HepG2 (cell line): ENCODE results near the gene MESD. TPM values are rescaled to one million over a fixed set of nuclear protein-coding genes. Genes with fewer than 3 reads are reported as not detected.

Experiments
- ATAC-seq: fragments of 200-7000 bp; cut with Tn5 transposase; 3 replicates; pipeline ENCODE4 v1.9.1; 2020; ENCODE audit warnings: mild to moderate bottlenecking, moderate library complexity
- BruUV-seq: library from RNA; stranded (reverse); fragments of 400-500 nt; replicated peaks from 2 replicates; lab custom pipeline; 2021; lab: Mats Ljungman, UMichigan
- CTCF ChIA-PET: fragments of 300-600 bp; formaldehyde crosslinking; extraction: SDS; loops from one replicate; lab custom pipeline; 2021; ENCODE audit warnings: low total read pairs, inconsistent platforms, low intra/inter-chr PET ratio; lab: Yijun Ruan, JAX
- POLR2A ChIA-PET: fragments of 350-600 bp; sonication (Branson Sonifier 250); formaldehyde crosslinking; loops from one replicate; lab custom pipeline; 2020; ENCODE audit warnings: antibody characterized with exemption, inconsistent platforms; lab: Yijun Ruan, JAX
- DNase-seq: peaks from one replicate; pipeline ENCODE4 v3.0.0-alpha.2; 2015; ENCODE audit warnings: low spot score
- FAIRE-seq: peaks from 3 replicates; lab custom pipeline; 2011; peaks lifted over from hg19 to GRCh38; lab: Jason Lieb, UNC
- H2AFZ ChIP-seq: one replicate; pipeline ENCODE4 v1.6.1; 2011; ENCODE audit warnings: low read length, inconsistent platforms
- H3K27ac ChIP-seq: fragments of 300-600 bp; 3 replicates; pipeline ENCODE4 v1.8.0; 2011; ENCODE audit warnings: mixed run types, mild to moderate bottlenecking, mixed read lengths, low read length, inconsistent platforms; ENCODE audit not compliant: insufficient read depth; ENCODE audit errors: extremely low read length
- H3K27me3 ChIP-seq, 2 experiments: fragments of 200-600 bp in 1 of 2; 2 replicates in 1 of 2; 3 replicates in 1 of 2; pipeline versions ENCODE4 v1.6.0 to v1.8.0; 2011; ENCODE audit warnings: low read length in 2 of 2, mild to moderate bottlenecking in 2 of 2, moderate library complexity in 2 of 2, inconsistent platforms in 1 of 2; ENCODE audit not compliant: insufficient read depth in 2 of 2, control insufficient read depth in 1 of 2
- H3K36me3 ChIP-seq, 2 experiments: fragments of 200-600 bp in 1 of 2; replicated peaks in 1 of 2; 2 replicates in 1 of 2; 3 replicates in 1 of 2; pipeline versions ENCODE4 v1.5.1 to v1.8.0; 2011; ENCODE audit warnings: low read length in 2 of 2, inconsistent platforms in 1 of 2; ENCODE audit not compliant: insufficient read depth in 2 of 2, control insufficient read depth in 1 of 2
- H3K4me1 ChIP-seq: 2 replicates; pipeline ENCODE4 v1.5.1; 2012; ENCODE audit warnings: low read length, inconsistent platforms; ENCODE audit not compliant: insufficient read depth
- H3K4me2 ChIP-seq: 2 replicates; pipeline ENCODE4 v1.6.0; 2011; ENCODE audit warnings: low read depth, low read length, inconsistent platforms
- H3K4me3 ChIP-seq, 3 experiments: fragments of 200-600 bp in 1 of 3; sonication (generic), shearing (Covaris generic) in 1 of 3; replicated peaks in 1 of 3; 2 replicates each; pipeline ENCODE4 v1.5.1; 2011 to 2016; ENCODE audit warnings: low read length in 3 of 3, inconsistent platforms in 2 of 3, low read depth in 2 of 3, mild to moderate bottlenecking in 2 of 3, control low read depth in 1 of 3, mixed read lengths in 1 of 3; ENCODE audit not compliant: insufficient read depth in 1 of 3
- H3K79me2 ChIP-seq: one replicate; pipeline ENCODE4 v1.6.1; 2011; ENCODE audit warnings: low read length, inconsistent platforms; ENCODE audit not compliant: insufficient read depth
- H3K9ac ChIP-seq: 2 replicates; pipeline ENCODE4 v1.6.0; 2011; ENCODE audit warnings: mild to moderate bottlenecking, low read depth, low read length, inconsistent platforms; ENCODE audit not compliant: insufficient read depth
- H3K9me3 ChIP-seq: 2 replicates; pipeline ENCODE4 v1.5.1; 2012; ENCODE audit warnings: mild to moderate bottlenecking, low read length
- H4K20me1 ChIP-seq: 2 replicates; pipeline ENCODE4 v1.6.0; 2011; ENCODE audit warnings: inconsistent platforms, mild to moderate bottlenecking, low read length, moderate library complexity; ENCODE audit not compliant: insufficient read depth
- CEBPB ChIP-seq: IDR thresholded peaks from 2 replicates; pipeline ENCODE4 v1.6.1; 2011; ENCODE audit warnings: low read depth, low read length, improper control_type of control experiment, borderline replicate concordance
- HNRNPLL ChIP-seq: fragments of 200-400 bp; formaldehyde crosslinking; IDR thresholded peaks from 2 replicates; pipeline ENCODE4 v1.6.1; 2017; ENCODE audit warnings: mild to moderate bottlenecking, low read depth, low read length; ENCODE audit not compliant: poor library complexity, severe bottlenecking
- ZKSCAN5 ChIP-seq: sonication (generic); formaldehyde crosslinking; IDR thresholded peaks from 2 replicates; pipeline ENCODE4 v1.5.1; 2020; ENCODE audit warnings: mild to moderate bottlenecking, missing genetic modification reagents
- ZNF263 ChIP-seq: sonication (generic); formaldehyde crosslinking; IDR thresholded peaks from 2 replicates; pipeline ENCODE4 v1.4.0; 2020; ENCODE audit warnings: missing genetic modification reagents
- ZNF34 ChIP-seq: sonication (generic); formaldehyde crosslinking; IDR thresholded peaks from 2 replicates; pipeline ENCODE4 v1.4.0; 2020; ENCODE audit warnings: mild to moderate bottlenecking, missing genetic modification reagents, borderline replicate concordance
- WGBS: methylation state at CpG from one replicate; pipeline ENCODE4 v1.1.6; 2017; ENCODE audit warnings: low lambda C conversion rate; 5-methylcytosine and 5-hydroxymethylcytosine counted together
- in situ Hi-C: cut with HindIII; loops from 2 replicates; pipeline ENCODE4 v1.10.0; 2017; ENCODE audit warnings: low pct_unique_long_range_greater_than_20kb; ENCODE audit not compliant: extremely low pct_ligation_motif_present
- intact Hi-C: fragments of 100-400 bp; cut with micrococcal nuclease; formaldehyde crosslinking; loops from one replicate; pipeline ENCODE4 v1.10.0; 2022; ENCODE audit not compliant: unreplicated experiment
- polyA plus RNA-seq, 8 experiments: library from polyadenylated mRNA; depleted of rRNA in 3 of 8; stranded (reverse) in 7 of 8; unstranded in 1 of 8; fragments of >200 nt; fragmentation: Illumina TruSeq in 4 of 8; extraction: Trizol in 4 of 8; gene quantifications; 2 replicates each; pipeline versions ENCODE4 v1.2.1 to v1.2.3, GENCODE V29; 2011 to 2016; ENCODE audit warnings: low read depth in 4 of 8, missing spikeins in 1 of 8, mixed read lengths in 1 of 8; ENCODE audit not compliant: insufficient read depth in 1 of 8
- total RNA-seq, 5 experiments: library from RNA; depleted of rRNA; stranded (reverse); fragments of >200 nt; fragmentation: Illumina TruSeq; extraction: Trizol; gene quantifications; 2 replicates each; pipeline ENCODE4 v1.2.3, GENCODE V29; 2016; ENCODE audit warnings: low read depth in 1 of 5

MESD gene
- total and polyA plus RNA-seq, 2 of the 13 experiments (the other 11 are each of a cell fraction or from before 2014, with no cell fraction given), result 18.0 to 46.2 TPM

- TF ChIP-seq CEBPB (peak; percentile 64; the same call in 1 of the 2 replicates), HNRNPLL (no peak)
- CTCF ChIA-PET, result no interaction called here
- Histone ChIP-seq H3K4me1 (0 out of 2 replicates have a peak, but pooled peaks cover 10% of the 10 kb centered on the region), H4K20me1 (no peaks in the 10 kb centered on the region), H3K4me3 (no peak overlapping the region), H3K9ac (no peak overlapping the region), H3K27me3 (peaks cover 0 to 8% of the 10 kb centered on the region in 2 experiments; a peak in 2 of 5 replicates), H3K36me3 (no peaks in the 10 kb centered on the region), H2AFZ (no peak overlapping the region), H3K27ac (no peak overlapping the region), H3K9me3 (no peaks in the 10 kb centered on the region), H3K4me2 (no peak overlapping the region), H3K79me2 (no peaks in the 10 kb centered on the region)
- DNase-seq, result no peak
- WGBS, result 40% methylated on average over 8 of the region's 8 CpGs
- in situ Hi-C loops, result no loop called here
- POLR2A ChIA-PET, result no interaction called here
- intact Hi-C loops, result no loop called here
- FAIRE-seq, result no peak
- no TSS peak for BruUV-seq
- no peak for ATAC-seq
Observed at GRCh38 chr15:81024936-81025335, 35.3 kb upstream of the MESD start.

- no peak; the same call in 2 of the 3 replicates for ATAC-seq
Observed at GRCh38 chr15:81024265-81024872, 34.8 kb upstream of the MESD start.

More at GRCh38 chr15:81024265-81024872, 34.8 kb upstream of the MESD start:
- Histone ChIP-seq H3K9me3 (no peaks in the 10 kb centered on the region), H3K9ac (no peak overlapping the region), H3K4me1 (0 out of 2 replicates have a peak, but pooled peaks cover 10% of the 10 kb centered on the region), H3K27me3 (peaks cover 0 to 8% of the 10 kb centered on the region in 2 experiments; a peak in 2 of 5 replicates), H3K4me3 (no peak overlapping the region), H4K20me1 (no peaks in the 10 kb centered on the region), H3K27ac (no peak overlapping the region), H2AFZ (no peak overlapping the region), H3K4me2 (no peak overlapping the region), H3K79me2 (no peaks in the 10 kb centered on the region), H3K36me3 (no peaks in the 10 kb centered on the region)
- in situ Hi-C loops, result no loop called here
- POLR2A ChIA-PET, result no interaction called here
- no peak for FAIRE-seq
- TF ChIP-seq ZKSCAN5 (no peak), ZNF34 (CRISPR knock-in tag) (no peak), ZNF263 (CRISPR knock-in tag) (0 out of 2 replicates have a peak, but pooled peaks have one; percentile 16)
- intact Hi-C loops, result no loop called here
- DNase-seq, result no peak
- BruUV-seq, result no TSS peak
- CTCF ChIA-PET, result no interaction called here
- WGBS, result 57% methylated on average over 10 of the region's 10 CpGs
